Neural progenitor cell (in vitro differentiated cells): ENCODE results near the gene WASL. TPM values are rescaled to one million over a fixed set of nuclear protein-coding genes. Genes with fewer than 3 reads are reported as not detected.

Experiments used
- DNase-seq: peaks from one replicate; pipeline ENCODE4 v3.0.0-alpha.2; 2016; ENCODE audit warnings: low spot score
- H2AFZ ChIP-seq: fragments of 200-600 bp; sonication (generic); replicated peaks from 2 replicates; pipeline ENCODE4 v1.6.1; 2016; ENCODE audit warnings: antibody characterized with exemption
- H3F3A ChIP-seq: fragments of 200-600 bp; sonication (generic); 2 replicates; pipeline ENCODE4 v1.6.1; 2016; ENCODE audit warnings: antibody characterized with exemption, low read depth
- H3K27ac ChIP-seq: fragments of 200-600 bp; sonication (generic); 2 replicates; pipeline ENCODE4 v1.5.1; 2016; ENCODE audit warnings: mild to moderate bottlenecking
- H3K27me3 ChIP-seq: fragments of 200-600 bp; sonication (generic); 2 replicates; pipeline ENCODE4 v1.6.1; 2016; ENCODE audit warnings: mild to moderate bottlenecking, moderate library complexity
- H3K36me3 ChIP-seq: fragments of 200-600 bp; sonication (generic); 2 replicates; pipeline ENCODE4 v1.5.1; 2016
- H3K4me1 ChIP-seq: fragments of 200-600 bp; sonication (generic); 2 replicates; pipeline ENCODE4 v1.6.1; 2016; ENCODE audit warnings: mixed run types
- H3K4me2 ChIP-seq: fragments of 200-600 bp; sonication (generic); 2 replicates; pipeline ENCODE4 v1.6.1; 2016
- H3K4me3 ChIP-seq: fragments of 200-600 bp; sonication (generic); 2 replicates; pipeline ENCODE4 v1.5.1; 2016
- H3K79me2 ChIP-seq: fragments of 200-600 bp; sonication (generic); 2 replicates; pipeline ENCODE4 v1.6.1; 2016; ENCODE audit warnings: low read depth
- H3K9ac ChIP-seq: fragments of 200-600 bp; sonication (generic); 2 replicates; pipeline ENCODE4 v1.6.1; 2016
- H3K9me3 ChIP-seq: fragments of 200-600 bp; sonication (generic); 2 replicates; pipeline ENCODE4 v1.5.1; 2016; ENCODE audit warnings: low read depth
- H4K20me1 ChIP-seq: fragments of 200-600 bp; sonication (generic); 2 replicates; pipeline ENCODE4 v1.6.1; 2016; ENCODE audit warnings: low read depth
- H3K27ac Mint-ChIP-seq: 3 replicates; pipeline ENCODE4 v1.8.0; 2021; ENCODE audit warnings: mixed read lengths
- H3K27me3 Mint-ChIP-seq: 2 replicates; pipeline ENCODE4 v1.8.0; 2022; ENCODE audit warnings: low read depth, mild to moderate bottlenecking, inconsistent platforms, moderate library complexity, mixed read lengths; ENCODE audit not compliant: insufficient read depth
- H3K36me3 Mint-ChIP-seq: 3 replicates; pipeline ENCODE4 v1.8.0; 2021; ENCODE audit warnings: mixed read lengths
- H3K4me1 Mint-ChIP-seq: 3 replicates; pipeline ENCODE4 v1.8.0; 2021; ENCODE audit warnings: mixed read lengths
- H3K4me3 Mint-ChIP-seq: 3 replicates; pipeline ENCODE4 v1.8.0; 2021; ENCODE audit warnings: mild to moderate bottlenecking, moderate library complexity, mixed read lengths
- H3K9me3 Mint-ChIP-seq: 3 replicates; pipeline ENCODE4 v1.8.0; 2020; ENCODE audit warnings: mixed read lengths
- EZH2 ChIP-seq: fragments of 200-600 bp; sonication (generic); IDR thresholded peaks from 2 replicates; pipeline ENCODE4 v1.6.1; 2017; ENCODE audit warnings: antibody characterized with exemption, mild to moderate bottlenecking, moderate library complexity
- EZH2phosphoT487 ChIP-seq: fragments of 200-600 bp; sonication (generic); IDR thresholded peaks from 2 replicates; pipeline ENCODE4 v1.6.1; 2017; ENCODE audit warnings: antibody characterized with exemption
- total RNA-seq: library from RNA; depleted of rRNA; stranded (reverse); fragments of >200 nt; gene quantifications from 2 replicates; pipeline ENCODE4 v1.2.3, GENCODE V29; 2015; ENCODE audit warnings: low replicate concordance
- TF ChIP-seq, protein P1 (sequence below): fragments of 200-600 bp; sonication (generic); IDR thresholded peaks from 2 replicates; pipeline ENCODE4 v1.5.1; 2017; ENCODE audit warnings: antibody characterized with exemption, mild to moderate bottlenecking

Gene WASL
- total RNA-seq, 1 donor from 2014 or later: 30.4 TPM

DNA sequence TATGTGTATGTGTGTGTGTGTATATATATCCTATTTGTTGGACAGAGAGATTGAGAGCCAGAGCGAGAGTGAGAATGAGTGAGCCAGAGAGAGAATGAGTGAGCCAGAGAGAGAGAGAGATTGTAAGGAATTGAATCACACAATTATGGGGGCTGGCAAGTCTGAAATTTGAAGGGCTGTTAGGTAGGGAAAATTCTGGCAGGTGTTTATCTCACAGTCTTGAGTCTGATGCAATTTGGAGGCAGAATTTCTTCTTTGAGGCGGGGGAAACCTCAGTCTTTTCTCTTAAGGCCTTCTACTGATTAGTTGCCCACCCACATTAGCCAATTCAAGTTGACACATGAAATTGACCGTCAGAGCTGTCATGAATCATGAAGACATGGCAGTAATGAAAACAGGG lies 41.0 kb upstream of the WASL start:
- Histone ChIP-seq H3K4me3 (no peak overlapping the region), H3K4me2 (no peak overlapping the region), H3K9ac (no peak overlapping the region), H3K27me3 (no peaks in the 10 kb centered on the region), H2AFZ (no peak overlapping the region), H3K27ac (no peak overlapping the region), H3K4me1 (no peaks in the 10 kb centered on the region), H3K79me2 (no peaks in the 10 kb centered on the region), H3F3A (no peaks in the 10 kb centered on the region), H4K20me1 (no peaks in the 10 kb centered on the region), H3K36me3 (no peaks in the 10 kb centered on the region), H3K9me3 (no peaks in the 10 kb centered on the region)
- no peak for DNase-seq
- no peaks in the 10 kb centered on the region for H3K9me3 Mint-ChIP-seq
- H3K4me1 Mint-ChIP-seq: no peaks in the 10 kb centered on the region
- no peak for TF ChIP-seq EZH2phosphoT487
- TF ChIP-seq, protein P1, sequence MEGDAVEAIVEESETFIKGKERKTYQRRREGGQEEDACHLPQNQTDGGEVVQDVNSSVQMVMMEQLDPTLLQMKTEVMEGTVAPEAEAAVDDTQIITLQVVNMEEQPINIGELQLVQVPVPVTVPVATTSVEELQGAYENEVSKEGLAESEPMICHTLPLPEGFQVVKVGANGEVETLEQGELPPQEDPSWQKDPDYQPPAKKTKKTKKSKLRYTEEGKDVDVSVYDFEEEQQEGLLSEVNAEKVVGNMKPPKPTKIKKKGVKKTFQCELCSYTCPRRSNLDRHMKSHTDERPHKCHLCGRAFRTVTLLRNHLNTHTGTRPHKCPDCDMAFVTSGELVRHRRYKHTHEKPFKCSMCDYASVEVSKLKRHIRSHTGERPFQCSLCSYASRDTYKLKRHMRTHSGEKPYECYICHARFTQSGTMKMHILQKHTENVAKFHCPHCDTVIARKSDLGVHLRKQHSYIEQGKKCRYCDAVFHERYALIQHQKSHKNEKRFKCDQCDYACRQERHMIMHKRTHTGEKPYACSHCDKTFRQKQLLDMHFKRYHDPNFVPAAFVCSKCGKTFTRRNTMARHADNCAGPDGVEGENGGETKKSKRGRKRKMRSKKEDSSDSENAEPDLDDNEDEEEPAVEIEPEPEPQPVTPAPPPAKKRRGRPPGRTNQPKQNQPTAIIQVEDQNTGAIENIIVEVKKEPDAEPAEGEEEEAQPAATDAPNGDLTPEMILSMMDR: no peak
- TF ChIP-seq EZH2: no peak
- no peak overlapping the region for H3K4me3 Mint-ChIP-seq
- H3K36me3 Mint-ChIP-seq: no peaks in the 10 kb centered on the region
- no peak overlapping the region for H3K27ac Mint-ChIP-seq
- no peaks in the 10 kb centered on the region for H3K27me3 Mint-ChIP-seq

DNA sequence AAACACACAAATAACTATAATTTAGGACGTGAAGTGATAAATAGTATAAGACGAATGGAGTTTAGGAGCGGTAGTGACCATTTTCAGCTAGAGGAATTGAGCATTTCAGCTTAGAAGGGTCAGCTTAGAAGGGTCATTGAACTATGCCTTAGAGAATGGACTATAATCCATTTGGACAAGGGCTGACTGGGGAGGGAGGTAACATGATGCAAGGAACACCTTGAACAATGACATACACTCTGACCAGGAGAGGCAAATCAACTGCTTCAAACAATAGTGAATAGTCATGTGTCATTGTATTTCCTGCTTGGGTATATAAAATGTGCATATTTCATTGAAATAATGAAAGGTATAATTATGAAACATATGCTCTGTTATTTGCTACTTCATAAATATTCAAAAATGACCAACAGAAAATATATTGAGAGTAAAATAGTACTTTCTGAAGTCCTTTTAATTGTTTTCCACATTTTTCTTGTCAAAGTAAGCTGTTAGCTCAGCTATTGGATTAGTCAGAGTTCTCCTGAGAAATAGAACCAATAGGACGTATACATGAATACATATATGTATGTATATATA lies 40.5 kb upstream of the WASL start:
- no peak overlapping the region for H3K4me3 Mint-ChIP-seq
- Histone ChIP-seq H3K27me3 (no peaks in the 10 kb centered on the region), H3K4me3 (no peak overlapping the region), H3K9ac (no peak overlapping the region), H4K20me1 (no peaks in the 10 kb centered on the region), H3K79me2 (no peaks in the 10 kb centered on the region), H3K36me3 (no peaks in the 10 kb centered on the region), H3K27ac (no peak overlapping the region), H3K4me1 (no peaks in the 10 kb centered on the region), H3K9me3 (no peaks in the 10 kb centered on the region), H3F3A (no peaks in the 10 kb centered on the region), H2AFZ (no peak overlapping the region), H3K4me2 (no peak overlapping the region)
- no peak for TF ChIP-seq EZH2phosphoT487
- TF ChIP-seq EZH2: no peak
- TF ChIP-seq, protein P1: no peak
- H3K27me3 Mint-ChIP-seq: no peaks in the 10 kb centered on the region
- no peaks in the 10 kb centered on the region for H3K4me1 Mint-ChIP-seq
- H3K36me3 Mint-ChIP-seq: no peaks in the 10 kb centered on the region
- no peak overlapping the region for H3K27ac Mint-ChIP-seq
- DNase-seq: no peak
- no peaks in the 10 kb centered on the region for H3K9me3 Mint-ChIP-seq

DNA sequence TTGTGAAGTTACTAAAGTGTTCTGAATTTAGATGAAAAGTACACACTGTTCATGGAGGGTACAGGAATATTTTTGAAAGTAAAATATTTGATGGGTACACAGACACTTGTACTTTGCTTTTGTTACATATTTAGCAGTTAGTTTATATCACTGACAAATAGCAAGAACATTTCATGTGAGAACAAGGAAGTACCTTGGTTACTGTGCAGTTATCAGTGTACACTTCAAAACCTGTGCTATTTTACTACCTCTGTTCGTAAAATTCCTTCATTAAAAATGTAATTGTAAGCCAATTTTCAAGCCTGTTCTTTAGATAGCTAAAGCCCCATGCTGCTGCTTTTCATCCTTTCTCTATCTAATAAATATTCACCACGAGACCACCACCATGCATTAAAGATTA lies 39.8 kb upstream of the WASL start:
- Histone ChIP-seq H3K9ac (no peak overlapping the region), H3K36me3 (no peaks in the 10 kb centered on the region), H3K9me3 (no peaks in the 10 kb centered on the region), H3K79me2 (no peaks in the 10 kb centered on the region), H4K20me1 (no peaks in the 10 kb centered on the region), H3K4me3 (no peak overlapping the region), H3K4me1 (no peaks in the 10 kb centered on the region), H2AFZ (no peak overlapping the region), H3K4me2 (no peak overlapping the region), H3F3A (no peaks in the 10 kb centered on the region), H3K27me3 (no peaks in the 10 kb centered on the region), H3K27ac (no peak overlapping the region)
- Mint-ChIP-seq H3K27ac (no peak overlapping the region), H3K36me3 (no peaks in the 10 kb centered on the region), H3K27me3 (no peaks in the 10 kb centered on the region), H3K4me1 (no peaks in the 10 kb centered on the region), H3K9me3 (no peaks in the 10 kb centered on the region), H3K4me3 (no peak overlapping the region)
- TF ChIP-seq EZH2 (no peak), EZH2phosphoT487 (no peak)
- TF ChIP-seq, protein P1: no peak
- DNase-seq: no peak
